ENCODE data around the gene HAND1. TPM values are rescaled to one million over a fixed set of nuclear protein-coding genes. Genes with fewer than 3 reads are reported as not detected.

Gene HAND1
- total RNA-seq, 4 donors from 2014 or later, result not detected

- TF ChIP-seq, protein P1, sequence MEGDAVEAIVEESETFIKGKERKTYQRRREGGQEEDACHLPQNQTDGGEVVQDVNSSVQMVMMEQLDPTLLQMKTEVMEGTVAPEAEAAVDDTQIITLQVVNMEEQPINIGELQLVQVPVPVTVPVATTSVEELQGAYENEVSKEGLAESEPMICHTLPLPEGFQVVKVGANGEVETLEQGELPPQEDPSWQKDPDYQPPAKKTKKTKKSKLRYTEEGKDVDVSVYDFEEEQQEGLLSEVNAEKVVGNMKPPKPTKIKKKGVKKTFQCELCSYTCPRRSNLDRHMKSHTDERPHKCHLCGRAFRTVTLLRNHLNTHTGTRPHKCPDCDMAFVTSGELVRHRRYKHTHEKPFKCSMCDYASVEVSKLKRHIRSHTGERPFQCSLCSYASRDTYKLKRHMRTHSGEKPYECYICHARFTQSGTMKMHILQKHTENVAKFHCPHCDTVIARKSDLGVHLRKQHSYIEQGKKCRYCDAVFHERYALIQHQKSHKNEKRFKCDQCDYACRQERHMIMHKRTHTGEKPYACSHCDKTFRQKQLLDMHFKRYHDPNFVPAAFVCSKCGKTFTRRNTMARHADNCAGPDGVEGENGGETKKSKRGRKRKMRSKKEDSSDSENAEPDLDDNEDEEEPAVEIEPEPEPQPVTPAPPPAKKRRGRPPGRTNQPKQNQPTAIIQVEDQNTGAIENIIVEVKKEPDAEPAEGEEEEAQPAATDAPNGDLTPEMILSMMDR (IDR thresholded peaks at IDR 0.05; ENCODE audit: low read depth), result no peak
These were observed 36.3 kb upstream of the HAND1 start for GRCh38 chr5:154514331-154514730.

- TF ChIP-seq, protein P1 (IDR thresholded peaks at IDR 0.05; ENCODE audit: low read depth), result no peak
These were observed 35.6 kb upstream of the HAND1 start for GRCh38 chr5:154513669-154514084.

- TF ChIP-seq, protein P1 (IDR thresholded peaks at IDR 0.05; ENCODE audit: low read depth), result no peak
These were observed 34.0 kb upstream of the HAND1 start for GRCh38 chr5:154511984-154512383.

DNA sequence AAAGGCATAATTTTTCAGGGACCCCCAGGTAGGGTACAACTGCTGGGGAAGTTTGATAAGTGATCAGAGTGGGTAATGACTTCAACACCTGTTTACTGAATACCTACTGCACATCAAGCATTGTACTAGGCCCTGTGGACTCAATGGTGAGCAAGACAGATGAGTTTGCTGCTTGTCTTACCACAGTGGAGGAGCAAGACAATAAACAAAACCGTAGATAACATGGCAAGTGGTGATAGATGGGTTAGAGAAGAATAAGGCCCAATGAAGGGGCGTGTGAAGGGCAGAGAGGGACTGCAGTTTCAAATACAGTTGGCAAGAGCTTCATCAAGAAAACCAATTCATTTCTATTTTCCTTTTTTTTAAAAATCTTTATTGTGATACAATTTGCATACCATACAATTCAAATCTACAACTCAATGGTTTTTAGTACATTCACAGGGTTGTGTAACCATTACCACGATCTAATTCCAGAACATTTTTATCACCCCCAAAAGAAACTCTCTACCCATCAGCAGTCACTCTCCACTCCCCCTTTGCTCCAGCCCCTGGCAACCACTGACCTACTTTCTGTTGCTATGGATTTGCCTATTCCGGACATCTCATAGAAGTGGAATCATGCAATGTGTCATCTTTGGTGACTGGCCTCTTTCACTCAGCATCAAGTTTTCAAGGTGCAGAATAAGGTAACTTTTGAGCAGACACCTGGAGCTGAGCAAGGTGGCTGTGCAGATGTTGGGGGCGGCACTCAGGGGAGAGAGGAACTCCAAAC lies 31.9 kb upstream of the HAND1 start:
- TF ChIP-seq, protein P1 (IDR thresholded peaks at IDR 0.05; ENCODE audit: low read depth), result no peak

GRCh38 chr5:154508114-154508513 lies 30.1 kb upstream of the HAND1 start:
- TF ChIP-seq, protein P1 (IDR thresholded peaks at IDR 0.05; ENCODE audit: low read depth), result no peak

DNA sequence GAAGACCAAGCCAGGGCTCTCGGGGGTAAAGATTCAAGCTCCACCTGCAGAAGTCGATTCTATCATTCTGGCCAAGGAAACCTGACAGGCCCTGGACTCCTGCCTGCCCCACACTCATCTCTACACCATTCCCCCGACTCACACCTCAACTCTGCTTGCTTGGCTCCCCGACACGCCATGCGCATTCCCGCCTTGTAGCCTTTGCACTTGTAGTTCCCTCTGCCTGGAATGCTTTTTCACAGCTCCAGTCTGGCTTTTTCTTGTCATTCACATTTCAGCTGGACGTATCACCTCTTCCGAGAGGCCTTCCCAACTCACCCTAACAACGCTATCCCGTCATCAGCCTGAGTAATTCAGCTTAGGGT lies 28.7 kb upstream of the HAND1 start:
- TF ChIP-seq, protein P1 (IDR thresholded peaks at IDR 0.05; ENCODE audit: low read depth), result no peak

GRCh38 chr5:154506049-154506715 lies 28.2 kb upstream of the HAND1 start:
- TF ChIP-seq, protein P1 (IDR thresholded peaks at IDR 0.05; ENCODE audit: low read depth), result no peak
